Adipocyte (in vitro differentiated cells): ENCODE measurements around the gene SEMA3C.

Experiments used
- DNase-seq: peaks from one replicate; pipeline ENCODE4 v3.0.0-alpha.2; 2015; ENCODE audit warnings: low read depth
- H3K27me3 ChIP-seq: replicated peaks from 2 replicates; pipeline ENCODE4 v1.7.0; 2013; ENCODE audit warnings: mild to moderate bottlenecking, low read length, moderate library complexity; ENCODE audit not compliant: control insufficient read depth, insufficient read depth
- H3K36me3 ChIP-seq: 2 replicates; pipeline ENCODE4 v1.7.0; 2013; ENCODE audit warnings: low read length, mild to moderate bottlenecking, moderate library complexity; ENCODE audit not compliant: control insufficient read depth, insufficient read depth, severe bottlenecking
- H3K4me1 ChIP-seq: 2 replicates; pipeline ENCODE4 v1.7.0; 2013; ENCODE audit warnings: mild to moderate bottlenecking, low read length, moderate library complexity; ENCODE audit not compliant: control insufficient read depth, insufficient read depth
- H3K4me3 ChIP-seq: 2 replicates; pipeline ENCODE4 v1.7.0; 2013; ENCODE audit warnings: mild to moderate bottlenecking, low read length, moderate library complexity
- H3K9ac ChIP-seq: 2 replicates; pipeline ENCODE4 v1.7.0; 2013; ENCODE audit warnings: mild to moderate bottlenecking, low read length, moderate library complexity
- H3K9me3 ChIP-seq: 2 replicates; pipeline ENCODE4 v1.7.0; 2013; ENCODE audit warnings: mild to moderate bottlenecking, low read length, moderate library complexity; ENCODE audit not compliant: control insufficient read depth

SEMA3C gene

GRCh38 chr7:80868566-80868965 lies 50.3 kb downstream of the SEMA3C start:
- Histone ChIP-seq H3K4me3 (no peak overlapping the region), H3K9me3 (no peaks in the 10 kb centered on the region), H3K27me3 (no peaks in the 10 kb centered on the region), H3K4me1 (peaks cover 14% of the 10 kb centered on the region), H3K9ac (no peak overlapping the region), H3K36me3 (no peaks in the 10 kb centered on the region)
- DNase-seq, result no peak

- no peak overlapping the region for H3K9ac ChIP-seq
- no peaks in the 10 kb centered on the region for H3K9me3 ChIP-seq
- H3K4me1 ChIP-seq, result peaks cover 21% of the 10 kb centered on the region
- no peak for DNase-seq
- no peaks in the 10 kb centered on the region for H3K36me3 ChIP-seq
- no peaks in the 10 kb centered on the region for H3K27me3 ChIP-seq
- no peak overlapping the region for H3K4me3 ChIP-seq
These were observed 58.3 kb downstream of the SEMA3C start for GRCh38 chr7:80860554-80860953.

- Histone ChIP-seq H3K9me3 (no peaks in the 10 kb centered on the region), H3K9ac (peak overlapping the region; percentile 44), H3K36me3 (no peaks in the 10 kb centered on the region), H3K27me3 (no peaks in the 10 kb centered on the region), H3K4me3 (no peak overlapping the region), H3K4me1 (peaks cover 21% of the 10 kb centered on the region)
- peak; percentile 93 for DNase-seq
These were observed 59.4 kb downstream of the SEMA3C start for GRCh38 chr7:80859272-80859970.

- no peak overlapping the region for H3K4me3 ChIP-seq
These were observed 60.5 kb downstream of the SEMA3C start for GRCh38 chr7:80858141-80858903.

GRCh38 chr7:80856769-80857168 lies 62.1 kb downstream of the SEMA3C start:
- H3K27me3 ChIP-seq, result no peaks in the 10 kb centered on the region
- H3K4me3 ChIP-seq, result no peak overlapping the region
- H3K36me3 ChIP-seq, result no peaks in the 10 kb centered on the region
- no peak overlapping the region for H3K9ac ChIP-seq
- no peak for DNase-seq
- no peaks in the 10 kb centered on the region for H3K9me3 ChIP-seq
- H3K4me1 ChIP-seq, result peaks cover 27% of the 10 kb centered on the region

More at GRCh38 chr7:80858141-80858903, 60.5 kb downstream of the SEMA3C start:
- peak overlapping the region; percentile 44 for H3K9ac ChIP-seq
- H3K36me3 ChIP-seq, result no peaks in the 10 kb centered on the region
- peak; percentile 47 for DNase-seq
- H3K4me1 ChIP-seq, result peaks cover 21% of the 10 kb centered on the region
- H3K27me3 ChIP-seq, result no peaks in the 10 kb centered on the region
- no peaks in the 10 kb centered on the region for H3K9me3 ChIP-seq

- Histone ChIP-seq H3K4me1 (peaks cover 20% of the 10 kb centered on the region), H3K4me3 (peak overlapping the region; percentile 9), H3K36me3 (no peaks in the 10 kb centered on the region), H3K27me3 (no peaks in the 10 kb centered on the region), H3K9ac (peak overlapping the region; percentile 26), H3K9me3 (no peaks in the 10 kb centered on the region)
- peak; percentile 76 for DNase-seq
These were observed 66.9 kb downstream of the SEMA3C start for GRCh38 chr7:80851896-80852476.

- Histone ChIP-seq H3K27me3 (no peaks in the 10 kb centered on the region), H3K9ac (no peak overlapping the region), H3K4me1 (peaks cover 20% of the 10 kb centered on the region), H3K4me3 (no peak overlapping the region), H3K36me3 (peaks cover 9% of the 10 kb centered on the region), H3K9me3 (no peaks in the 10 kb centered on the region)
- DNase-seq, result no peak
These were observed 70.0 kb downstream of the SEMA3C start for GRCh38 chr7:80848841-80849240.

GRCh38 chr7:80847895-80848294 lies 71.0 kb downstream of the SEMA3C start:
- no peak overlapping the region for H3K4me3 ChIP-seq
- H3K27me3 ChIP-seq, result no peaks in the 10 kb centered on the region
- peaks cover 9% of the 10 kb centered on the region for H3K36me3 ChIP-seq
- peaks cover 27% of the 10 kb centered on the region for H3K4me1 ChIP-seq
- no peaks in the 10 kb centered on the region for H3K9me3 ChIP-seq
- DNase-seq, result peak; percentile 56
- H3K9ac ChIP-seq, result no peak overlapping the region

- H3K9ac ChIP-seq, result no peak overlapping the region
- H3K4me1 ChIP-seq, result peaks cover 32% of the 10 kb centered on the region
- no peaks in the 10 kb centered on the region for H3K9me3 ChIP-seq
- DNase-seq, result no peak
- no peaks in the 10 kb centered on the region for H3K27me3 ChIP-seq
- H3K4me3 ChIP-seq, result no peak overlapping the region
- peaks cover 9% of the 10 kb centered on the region for H3K36me3 ChIP-seq
These were observed 71.8 kb downstream of the SEMA3C start for GRCh38 chr7:80847027-80847426.

GRCh38 chr7:80844916-80845315 lies 73.9 kb downstream of the SEMA3C start:
- H3K4me1 ChIP-seq, result peaks cover 35% of the 10 kb centered on the region
- H3K9me3 ChIP-seq, result no peaks in the 10 kb centered on the region
- H3K36me3 ChIP-seq, result peaks cover 9% of the 10 kb centered on the region
- no peak overlapping the region for H3K9ac ChIP-seq
- DNase-seq, result no peak
- no peaks in the 10 kb centered on the region for H3K27me3 ChIP-seq
- H3K4me3 ChIP-seq, result no peak overlapping the region

- Histone ChIP-seq H3K4me3 (no peak overlapping the region), H3K4me1 (peaks cover 31% of the 10 kb centered on the region)
- DNase-seq, result no peak
These were observed 75.7 kb downstream of the SEMA3C start for GRCh38 chr7:80843018-80843677.

More at GRCh38 chr7:80843018-80843677, 75.7 kb downstream of the SEMA3C start:
- Histone ChIP-seq H3K36me3 (peaks cover 9% of the 10 kb centered on the region), H3K27me3 (no peaks in the 10 kb centered on the region), H3K9me3 (no peaks in the 10 kb centered on the region), H3K9ac (no peak overlapping the region)
